A549 (cell line): ENCODE measurements around the gene FKBP2. TPM values are rescaled to one million over a fixed set of nuclear protein-coding genes. Genes with fewer than 3 reads are reported as not detected.

Experiments used
- ATAC-seq, 2 experiments: fragments of 200-7000 bp in 1 of 2; fragments of >200 bp in 1 of 2; cut with Nextera tagmentation in 1 of 2; cut with Tn5 transposase in 1 of 2; 3 replicates each; pipeline versions ENCODE4 v1.8.0 to v1.9.1; 2018 to 2020; ENCODE audit warnings: mild to moderate bottlenecking in 1 of 2, moderate library complexity in 1 of 2
- CTCF ChIA-PET: fragments of 300-600 bp; sonication (Branson Sonifier 250); formaldehyde crosslinking; extraction: SDS; loops from one replicate; lab custom pipeline; 2021; ENCODE audit warnings: antibody characterized with exemption, inconsistent platforms; lab: Yijun Ruan, JAX
- POLR2A ChIA-PET: fragments of 350-600 bp; formaldehyde crosslinking; extraction: SDS; loops from one replicate; lab custom pipeline; 2021; ENCODE audit warnings: antibody characterized with exemption, inconsistent platforms; lab: Yijun Ruan, JAX
- DNase-seq, 2 experiments: peaks; one replicate each; pipeline versions ENCODE4 v3.0.0 to v3.0.0-alpha.2; 2011 to 2016; ENCODE audit warnings: low read depth in 1 of 2, low spot score in 1 of 2
- FAIRE-seq: peaks from 2 replicates; lab custom pipeline; 2011; peaks lifted over from hg19 to GRCh38; lab: Jason Lieb, UNC
- H3K27ac ChIP-seq, 2 experiments: fragments of >200 bp; sonication (Bioruptor Twin); formaldehyde crosslinking; 3 replicates each; pipeline ENCODE4 v1.5.1; 2016 to 2017
- H3K4me1 ChIP-seq: fragments of >200 bp; sonication (Bioruptor Twin); formaldehyde crosslinking; 3 replicates; pipeline ENCODE4 v1.6.1; 2016
- H3K4me2 ChIP-seq: fragments of >200 bp; sonication (Bioruptor Twin); formaldehyde crosslinking; 3 replicates; pipeline ENCODE4 v1.6.1; 2016
- H3K4me3 ChIP-seq: fragments of >200 bp; sonication (Bioruptor Twin); formaldehyde crosslinking; 3 replicates; pipeline ENCODE4 v1.5.1; 2016
- H3K9me3 ChIP-seq: fragments of >200 bp; sonication (Bioruptor Twin); formaldehyde crosslinking; 3 replicates; pipeline ENCODE4 v1.6.1; 2016
- ATOH8 ChIP-seq: fragments of 250-450 bp; sonication (Bioruptor Pico); IDR thresholded peaks from 2 replicates; pipeline ENCODE4 v1.5.0; 2020; ENCODE audit warnings: low read depth, mild to moderate bottlenecking, moderate library complexity
- CBX2 ChIP-seq: fragments of 200-600 bp; sonication (generic); IDR thresholded peaks from 2 replicates; pipeline ENCODE4 v1.6.1; 2016; ENCODE audit warnings: low read depth, mild to moderate bottlenecking, borderline replicate concordance
- CBX8 ChIP-seq: fragments of 200-600 bp; sonication (generic); IDR thresholded peaks from 2 replicates; pipeline ENCODE4 v1.6.1; 2016
- CHD2 ChIP-seq: fragments of 150-350 bp; IDR thresholded peaks from 2 replicates; pipeline ENCODE4 v1.6.1; 2014; ENCODE audit warnings: low read length; ENCODE audit not compliant: partially characterized antibody
- E2F6 ChIP-seq: IDR thresholded peaks from 2 replicates; pipeline ENCODE4 v1.6.1; 2012; ENCODE audit warnings: low read depth, borderline replicate concordance
- EHF ChIP-seq: fragments of 250-450 bp; sonication (Bioruptor Pico); IDR thresholded peaks from 2 replicates; pipeline ENCODE4 v1.5.0; 2020; ENCODE audit warnings: mild to moderate bottlenecking
- EHMT2 ChIP-seq: fragments of 200-600 bp; sonication (generic); IDR thresholded peaks from 2 replicates; pipeline ENCODE4 v1.6.1; 2016; ENCODE audit warnings: antibody characterized with exemption, low read depth, mild to moderate bottlenecking, moderate library complexity
- ESRRA ChIP-seq: fragments of 150-350 bp; IDR thresholded peaks from 2 replicates; pipeline ENCODE4 v1.6.1; 2014; ENCODE audit warnings: mild to moderate bottlenecking, low read length, borderline replicate concordance
- HDAC2 ChIP-seq: fragments of 200-600 bp; sonication (generic); IDR thresholded peaks from 2 replicates; pipeline ENCODE4 v1.6.1; 2016
- HOXB5 ChIP-seq: fragments of 250-450 bp; sonication (Bioruptor Pico); IDR thresholded peaks from 2 replicates; pipeline ENCODE4 v1.5.0; 2020; ENCODE audit warnings: mild to moderate bottlenecking, moderate library complexity
- JUN ChIP-seq, 2 experiments: fragments of >200 bp; sonication (Bioruptor Twin); formaldehyde crosslinking; IDR thresholded peaks; 2 replicates in 1 of 2; 3 replicates in 1 of 2; pipeline ENCODE4 v1.6.1; 2016 to 2017
- MAFK ChIP-seq: fragments of 450-650 bp; IDR thresholded peaks from 2 replicates; pipeline ENCODE4 v1.6.1; 2014; ENCODE audit not compliant: partially characterized antibody
- MAX ChIP-seq: IDR thresholded peaks from 2 replicates; pipeline ENCODE4 v1.6.1; 2012
- NFE2L2 ChIP-seq: fragments of 150-350 bp; conservative IDR thresholded peaks from 2 replicates; pipeline ENCODE4 v1.6.1; 2014; ENCODE audit warnings: low read length
- NPAS2 ChIP-seq: fragments of 250-450 bp; sonication (Bioruptor Pico); IDR thresholded peaks from 2 replicates; pipeline ENCODE4 v1.8.0; 2022; ENCODE audit warnings: mild to moderate bottlenecking, moderate library complexity, borderline replicate concordance
- PBX3 ChIP-seq: IDR thresholded peaks from 2 replicates; pipeline ENCODE4 v1.6.1; 2012
- PHF8 ChIP-seq: fragments of 200-600 bp; sonication (generic); IDR thresholded peaks from 2 replicates; pipeline ENCODE4 v1.6.1; 2016; ENCODE audit warnings: low read depth, mild to moderate bottlenecking, antibody characterized with exemption, moderate library complexity, borderline replicate concordance
- RARB ChIP-seq: fragments of 250-450 bp; sonication (Bioruptor Pico); IDR thresholded peaks from 2 replicates; pipeline ENCODE4 v1.8.0; 2021; ENCODE audit warnings: mild to moderate bottlenecking, moderate library complexity
- RCOR1 ChIP-seq: fragments of 150-350 bp; IDR thresholded peaks from 2 replicates; pipeline ENCODE4 v1.6.1; 2014; ENCODE audit warnings: antibody characterized with exemption, low read length, low read depth
- RNF2 ChIP-seq: fragments of 200-600 bp; sonication (generic); IDR thresholded peaks from 2 replicates; pipeline ENCODE4 v1.6.1; 2016; ENCODE audit warnings: low read depth, mild to moderate bottlenecking, antibody characterized with exemption, moderate library complexity, borderline replicate concordance
- SMC3 ChIP-seq: fragments of >200 bp; sonication (Bioruptor Twin); formaldehyde crosslinking; IDR thresholded peaks from 3 replicates; pipeline ENCODE4 v1.6.1; 2018; ENCODE audit warnings: inconsistent platforms
- TFCP2L1 ChIP-seq: fragments of 250-450 bp; sonication (Bioruptor Pico); IDR thresholded peaks from 2 replicates; pipeline ENCODE4 v1.5.0; 2021; ENCODE audit warnings: mild to moderate bottlenecking
- ZC3H11A ChIP-seq: fragments of 450-650 bp; IDR thresholded peaks from 2 replicates; pipeline ENCODE4 v1.6.1; 2014; ENCODE audit warnings: antibody characterized with exemption, mild to moderate bottlenecking
- WGBS: methylation state at CpG from one replicate; pipeline ENCODE4 v1.1.6; 2017; ENCODE audit errors: missing lambda C conversion rate; 5-methylcytosine and 5-hydroxymethylcytosine counted together
- polyA plus RNA-seq, 4 experiments: library from polyadenylated mRNA; depleted of rRNA in 3 of 4; stranded (reverse); fragments of >200 nt; fragmentation: RNase III in 1 of 4; extraction: RNeasy Plus Mini Kit Qiagen cat#74134 plus additional on column Dnase treatment in 1 of 4; gene quantifications; 2 replicates in 3 of 4; 3 replicates in 1 of 4; pipeline ENCODE4 v1.2.3, GENCODE V29; 2011 to 2017

Gene FKBP2
- polyA plus RNA-seq, 2 of the 4 experiments (the other 2 are of a cell fraction) = 40.5 to 131 TPM

- Histone ChIP-seq H3K9me3 (no peaks in the 10 kb centered on the region), H3K4me2 (no peak overlapping the region), H3K4me1 (peaks cover 15% of the 10 kb centered on the region; the same call in 1 of the 3 replicates), H3K27ac (no peak overlapping the region), H3K4me3 (no peak overlapping the region)
- WGBS = 86% methylated on average over 7 of the region's 9 CpGs
- DNase-seq (no peak), ATAC-seq (no peak), FAIRE-seq (no peak)
- POLR2A ChIA-PET = no interaction called here
- no peak for TF ChIP-seq TFCP2L1 (CRISPR knock-in tag)
- no peak for TF ChIP-seq MAFK
- no peak for TF ChIP-seq MAX
- TF ChIP-seq PHF8 = no peak
- TF ChIP-seq NFE2L2 = no peak
- no peak for TF ChIP-seq E2F6
- TF ChIP-seq EHMT2 = no peak
- no peak for TF ChIP-seq RCOR1
- no peak for TF ChIP-seq PBX3
- TF ChIP-seq ATOH8 = no peak
- no peak for TF ChIP-seq JUN (IDR thresholded peaks at IDR 0.05)
- no peak for TF ChIP-seq HDAC2
- no peak for TF ChIP-seq RARB (CRISPR knock-in tag)
- TF ChIP-seq CBX2 = no peak
- no peak for TF ChIP-seq SMC3
- no peak for TF ChIP-seq NPAS2 (CRISPR knock-in tag)
- CTCF ChIA-PET = interaction anchor here (0.5 to 20.5 kb wide), 5 partner anchors 12 to 439 kb away, joined by 3 to 448 read pairs (median 5); partner anchors contain the start of genes CATSPERZ and ESRRA
Observed at GRCh38 chr11:64288353-64288750, 47.5 kb downstream of the FKBP2 start.

GRCh38 chr11:64289002-64289564, 48.2 kb downstream of the FKBP2 start:
- H3K4me3 ChIP-seq = no peak overlapping the region
- POLR2A ChIA-PET = no interaction called here
- no peak overlapping the region for H3K27ac ChIP-seq
- WGBS = 91% methylated on average over 9 of the region's 13 CpGs
- no peak for DNase-seq
- TF ChIP-seq E2F6 = no peak
- TF ChIP-seq HOXB5 (CRISPR knock-in tag) = no peak
- no peak for TF ChIP-seq CBX8
- TF ChIP-seq CHD2 = no peak
- TF ChIP-seq EHMT2 = no peak
- TF ChIP-seq ESRRA = no peak
- TF ChIP-seq ZC3H11A = no peak
- TF ChIP-seq RNF2 = no peak
- no peak for TF ChIP-seq JUN (IDR thresholded peaks at IDR 0.05)
- TF ChIP-seq EHF = no peak
- TF ChIP-seq SMC3 = no peak
- TF ChIP-seq, all 56 proteins: peak for 0
- H3K4me2 ChIP-seq = no peak overlapping the region
- CTCF ChIA-PET = interaction anchor here (0.5 to 20.5 kb wide), 9 partner anchors 9 to 438 kb away, joined by 3 to 448 read pairs (median 5); partner anchors contain the start of genes CATSPERZ, ESRRA and PLCB3
- FAIRE-seq (no peak), ATAC-seq (no peak)
- peaks cover 9% of the 10 kb centered on the region; the same call in 1 of the 3 replicates for H3K4me1 ChIP-seq
- H3K9me3 ChIP-seq = no peaks in the 10 kb centered on the region
